ENCODE data around the gene EVPLL.
"Not testable (repeated sequence)": the region's sequence is repeated elsewhere in the genome, so short reads cannot be mapped to it uniquely, and the experiment has no call there.

Gene EVPLL

GRCh38 chr17:18377437-18378204 is at the start of gene EVPLL:
TSS of gene EVPLL (plus strand) at chr17:18377778. CDS start at chr17:18380938, 3,160 bp downstream.
- in situ Hi-C loops (cut with MboI; ENCODE audit: low sequenced_read_pairs): no loop called here

- in situ Hi-C loops (cut with MboI; ENCODE audit: low sequenced_read_pairs): no loop called here
Measured at GRCh38 chr17:18328643-18329204, 48.9 kb upstream of the EVPLL start.

- in situ Hi-C loops (cut with MboI; ENCODE audit: low sequenced_read_pairs): no loop called here
Measured at GRCh38 chr17:18331879-18332278, 45.7 kb upstream of the EVPLL start.

GRCh38 chr17:18332909-18333489 is 44.6 kb upstream of the EVPLL start:
- in situ Hi-C loops (cut with MboI; ENCODE audit: low sequenced_read_pairs): no loop called here

GRCh38 chr17:18338158-18338557 is 39.4 kb upstream of the EVPLL start:
- in situ Hi-C loops (cut with MboI; ENCODE audit: low sequenced_read_pairs): not testable (repeated sequence)

GRCh38 chr17:18339933-18340332 is 37.6 kb upstream of the EVPLL start:
- in situ Hi-C loops (cut with MboI; ENCODE audit: low sequenced_read_pairs): no loop called here

- in situ Hi-C loops (cut with MboI; ENCODE audit: low sequenced_read_pairs): no loop called here
Measured at GRCh38 chr17:18344021-18344420, 33.6 kb upstream of the EVPLL start.

GRCh38 chr17:18353541-18353940 is 24.0 kb upstream of the EVPLL start:
- in situ Hi-C loops (cut with MboI; ENCODE audit: low sequenced_read_pairs): no loop called here

- in situ Hi-C loops (cut with MboI; ENCODE audit: low sequenced_read_pairs): no loop called here
Measured at GRCh38 chr17:18356624-18357023, 21.0 kb upstream of the EVPLL start.

- in situ Hi-C loops (cut with MboI; ENCODE audit: low sequenced_read_pairs): no loop called here
Measured at GRCh38 chr17:18360518-18360917, 17.1 kb upstream of the EVPLL start.

GRCh38 chr17:18361837-18362697 is 15.5 kb upstream of the EVPLL start:
- in situ Hi-C loops (cut with MboI; ENCODE audit: low sequenced_read_pairs): no loop called here

GRCh38 chr17:18362698-18363100 is 14.9 kb upstream of the EVPLL start:
- in situ Hi-C loops (cut with MboI; ENCODE audit: low sequenced_read_pairs): no loop called here

GRCh38 chr17:18363101-18364049 is 14.2 kb upstream of the EVPLL start, which contains the start of gene SHMT1:
TSS of gene SHMT1 (minus strand) at chr17:18363550. CDS start at chr17:18355981, 7,569 bp downstream.
- in situ Hi-C loops (cut with MboI; ENCODE audit: low sequenced_read_pairs): no loop called here

GRCh38 chr17:18364166-18364565 is 13.4 kb upstream of the EVPLL start:
- in situ Hi-C loops (cut with MboI; ENCODE audit: low sequenced_read_pairs): no loop called here

- in situ Hi-C loops (cut with MboI; ENCODE audit: low sequenced_read_pairs): no loop called here
Measured at GRCh38 chr17:18368946-18369345, 8.6 kb upstream of the EVPLL start.

- in situ Hi-C loops (cut with MboI; ENCODE audit: low sequenced_read_pairs): no loop called here
Measured at GRCh38 chr17:18370761-18371160, 6.8 kb upstream of the EVPLL start.

- in situ Hi-C loops (cut with MboI; ENCODE audit: low sequenced_read_pairs): no loop called here
Measured at GRCh38 chr17:18371455-18371854, 6.1 kb upstream of the EVPLL start.

GRCh38 chr17:18373181-18373580 is 4.4 kb upstream of the EVPLL start:
- in situ Hi-C loops (cut with MboI; ENCODE audit: low sequenced_read_pairs): not testable (repeated sequence)

GRCh38 chr17:18374216-18374615 is 3.4 kb upstream of the EVPLL start:
- in situ Hi-C loops (cut with MboI; ENCODE audit: low sequenced_read_pairs): no loop called here

- in situ Hi-C loops (cut with MboI; ENCODE audit: low sequenced_read_pairs): no loop called here
Measured at GRCh38 chr17:18378205-18378505, 577 bp downstream of the EVPLL start.

Data from HL-60/S4 treated with retinoic acid at 250 ng/mL for 4 days and 3 days (cell line).